GM18907 (cell line): ENCODE measurements around the gene ACR.

Experiments
- ATAC-seq: cut with Tn5 transposase; IDR thresholded peaks from one replicate; pipeline ENCODE4 v1.9.1; 2021; ENCODE audit warnings: mild to moderate bottlenecking, moderate library complexity; ENCODE audit not compliant: unreplicated experiment

Gene ACR

GRCh38 chr22:50737728-50738648 lies at the start of gene ACR:
ACR (plus strand) TSS chr22:50738204; CDS start chr22:50738236, 32 bp downstream.
- no peak for ATAC-seq

- no peak for ATAC-seq
Measured at GRCh38 chr22:50688448-50688847, 49.6 kb upstream of the ACR start.

- no peak for ATAC-seq
Measured at GRCh38 chr22:50691521-50691920, 46.5 kb upstream of the ACR start.

GRCh38 chr22:50693462-50693861 lies 44.5 kb upstream of the ACR start:
- no peak for ATAC-seq

- no peak for ATAC-seq
Measured at GRCh38 chr22:50694099-50694605, 43.9 kb upstream of the ACR start.

- no peak for ATAC-seq
Measured at GRCh38 chr22:50694766-50695420, 43.1 kb upstream of the ACR start.

- no peak for ATAC-seq
Measured at GRCh38 chr22:50695421-50696250, 42.4 kb upstream of the ACR start.

GRCh38 chr22:50696251-50696798 lies 41.7 kb upstream of the ACR start:
- no peak for ATAC-seq

GRCh38 chr22:50696799-50697561 lies 41.0 kb upstream of the ACR start:
- ATAC-seq: no peak

GRCh38 chr22:50697667-50698506 lies 40.1 kb upstream of the ACR start:
- ATAC-seq: no peak

- no peak for ATAC-seq
Measured at GRCh38 chr22:50698546-50698945, 39.5 kb upstream of the ACR start.

GRCh38 chr22:50699001-50699755 lies 38.8 kb upstream of the ACR start:
- no peak for ATAC-seq

- ATAC-seq: no peak
Measured at GRCh38 chr22:50699756-50700386, 38.1 kb upstream of the ACR start.

- no peak for ATAC-seq
Measured at GRCh38 chr22:50700387-50701075, 37.5 kb upstream of the ACR start.

- no peak for ATAC-seq
Measured at GRCh38 chr22:50701076-50701419, 37.0 kb upstream of the ACR start.

GRCh38 chr22:50701428-50702154 lies 36.4 kb upstream of the ACR start:
- ATAC-seq: no peak

GRCh38 chr22:50702261-50702671 lies 35.7 kb upstream of the ACR start:
- no peak for ATAC-seq
